DND-41 (cell line): ENCODE measurements around the gene CDK9.

Source experiments
- CTCF ChIP-seq: IDR thresholded peaks from 2 replicates; pipeline ENCODE4 v1.5.1; 2012; ENCODE audit warnings: borderline replicate concordance, low read length, moderate library complexity, mild to moderate bottlenecking; ENCODE audit not compliant: poor library complexity, severe bottlenecking; ENCODE audit errors: extremely low read depth
- EZH2 ChIP-seq: IDR thresholded peaks from 3 replicates; pipeline ENCODE4 v1.6.1; 2012; ENCODE audit warnings: borderline replicate concordance, low read depth, mild to moderate bottlenecking, moderate library complexity, low read length, inconsistent platforms; ENCODE audit not compliant: severe bottlenecking

- no peak for TF ChIP-seq CTCF
- no peak for TF ChIP-seq EZH2
Measured at GRCh38 chr9:127746959-127747569, 38.8 kb upstream of the CDK9 start.
